H1 (cell line): ENCODE data around the gene KCTD15. TPM values are rescaled to one million over a fixed set of nuclear protein-coding genes. Genes with fewer than 3 reads are reported as not detected.

ENCODE experiments used
- CTCF ChIA-PET: fragments of 300-600 bp; sonication (Branson Sonifier 250); formaldehyde crosslinking; loops from one replicate; lab custom pipeline; 2021; ENCODE audit not compliant: partially characterized antibody; lab: Charles Lee
- POLR2A ChIA-PET: fragments of 300-600 bp; sonication (Branson Sonifier 250); formaldehyde crosslinking; loops from one replicate; lab custom pipeline; 2021; ENCODE audit warnings: inconsistent platforms; ENCODE audit not compliant: partially characterized antibody; lab: Charles Lee
- DNase-seq, 2 experiments: peaks; one replicate each; pipeline versions ENCODE4 v3.0.0 to v3.0.0-alpha.2; 2010 to 2022; ENCODE audit warnings: low spot score in 2 of 2, low read depth in 1 of 2, mixed read lengths in 1 of 2
- FAIRE-seq: peaks from 2 replicates; lab custom pipeline; 2011; peaks lifted over from hg19 to GRCh38; lab: Jason Lieb, UNC
- H2AFZ ChIP-seq: 2 replicates; pipeline ENCODE4 v1.8.1; 2012; ENCODE audit warnings: low read length, inconsistent platforms
- H2AK5ac ChIP-seq: 2 replicates; pipeline ENCODE4 v1.6.1; 2013; ENCODE audit warnings: low read depth, low read length
- H2BK120ac ChIP-seq: replicated peaks from 2 replicates; pipeline ENCODE3; 2013; ENCODE audit warnings: low read depth, low read length, inconsistent platforms
- H2BK12ac ChIP-seq: 2 replicates; pipeline ENCODE4 v1.6.1; 2013; ENCODE audit warnings: low read depth, low read length
- H2BK15ac ChIP-seq: 2 replicates; pipeline ENCODE4 v1.6.1; 2013; ENCODE audit warnings: low read length
- H2BK20ac ChIP-seq: 2 replicates; pipeline ENCODE4 v1.6.1; 2013; ENCODE audit warnings: low read length
- H2BK5ac ChIP-seq: 2 replicates; pipeline ENCODE4 v1.6.1; 2013; ENCODE audit warnings: low read depth, low read length
- H3K14ac ChIP-seq: 2 replicates; pipeline ENCODE4 v1.6.1; 2013; ENCODE audit warnings: inconsistent platforms; ENCODE audit not compliant: insufficient read length
- H3K18ac ChIP-seq: 2 replicates; pipeline ENCODE4 v1.6.1; 2013; ENCODE audit warnings: low read length; ENCODE audit errors: extremely low read depth
- H3K23ac ChIP-seq: 2 replicates; pipeline ENCODE4 v1.6.1; 2013; ENCODE audit warnings: inconsistent platforms; ENCODE audit not compliant: insufficient read length
- H3K23me2 ChIP-seq: 2 replicates; pipeline ENCODE4 v1.6.1; 2013; ENCODE audit warnings: low read depth, low read length
- H3K27ac ChIP-seq: 2 replicates; pipeline ENCODE4 v1.6.1; 2011; ENCODE audit warnings: low read depth, low read length, inconsistent platforms
- H3K27me3 ChIP-seq, 4 experiments: replicated peaks in 1 of 4; 1 replicate in 1 of 4; 2 replicates in 3 of 4; pipeline versions ENCODE4 v1.6.1 to v1.8.1; 2011 to 2013; ENCODE audit warnings: low read length in 3 of 4, mild to moderate bottlenecking in 3 of 4, inconsistent platforms in 2 of 4, mixed read lengths in 2 of 4, moderate library complexity in 1 of 4; ENCODE audit not compliant: control insufficient read depth in 3 of 4, insufficient read depth in 3 of 4; ENCODE audit errors: extremely low read depth in 1 of 4
- H3K36me3 ChIP-seq, 4 experiments: 2 replicates each; pipeline versions ENCODE4 v1.6.1 to v1.8.1; 2011 to 2013; ENCODE audit warnings: mild to moderate bottlenecking in 4 of 4, low read length in 3 of 4, moderate library complexity in 2 of 4, control low read depth in 1 of 4, inconsistent platforms in 1 of 4; ENCODE audit not compliant: insufficient read depth in 4 of 4, control insufficient read depth in 2 of 4
- H3K4ac ChIP-seq: replicated peaks from 2 replicates; pipeline ENCODE3; 2013; ENCODE audit warnings: low read length, low read depth, mixed read lengths, inconsistent platforms; ENCODE audit not compliant: insufficient read length
- H3K4me1 ChIP-seq, 4 experiments: replicated peaks in 1 of 4; 1 replicate in 1 of 4; 2 replicates in 3 of 4; pipeline versions ENCODE4 v1.6.1 to v1.8.1; 2011 to 2013; ENCODE audit warnings: low read length in 3 of 4, inconsistent platforms in 2 of 4, mixed read lengths in 1 of 4; ENCODE audit not compliant: insufficient read depth in 4 of 4, control insufficient read depth in 3 of 4
- H3K4me2 ChIP-seq, 2 experiments: 2 replicates each; pipeline versions ENCODE4 v1.6.1 to v1.8.1; 2011 to 2013; ENCODE audit warnings: low read depth in 2 of 2, low read length in 2 of 2, control low read depth in 1 of 2, inconsistent platforms in 1 of 2, mild to moderate bottlenecking in 1 of 2; ENCODE audit not compliant: insufficient read depth in 1 of 2
- H3K4me3 ChIP-seq, 4 experiments: fragments of 200-600, 300-600 bp in 1 of 4; sonication (generic), shearing (Covaris generic), sonication (Bioruptor Twin) in 1 of 4; 2 replicates each; pipeline versions ENCODE4 v1.5.1 to v1.8.1; 2011 to 2016; ENCODE audit warnings: low read length in 4 of 4, low read depth in 3 of 4, control low read depth in 2 of 4, inconsistent platforms in 2 of 4, mild to moderate bottlenecking in 2 of 4, mixed read lengths in 1 of 4, moderate library complexity in 1 of 4; ENCODE audit not compliant: insufficient read depth in 2 of 4; ENCODE audit errors: extremely low read depth in 1 of 4
- H3K56ac ChIP-seq: replicated peaks from 2 replicates; pipeline ENCODE3; 2013; ENCODE audit warnings: low read depth, mild to moderate bottlenecking, mixed read lengths, low read length, inconsistent platforms; ENCODE audit not compliant: insufficient read length
- H3K79me1 ChIP-seq: 2 replicates; pipeline ENCODE4 v1.6.1; 2013; ENCODE audit warnings: low read depth, low read length, control low read depth
- H3K79me2 ChIP-seq, 2 experiments: 2 replicates each; pipeline versions ENCODE4 v1.6.1 to v1.8.1; 2012 to 2013; ENCODE audit warnings: low read length in 2 of 2, mild to moderate bottlenecking in 2 of 2, inconsistent platforms in 1 of 2; ENCODE audit not compliant: insufficient read depth in 2 of 2, control insufficient read depth in 1 of 2
- H3K9ac ChIP-seq, 4 experiments: replicated peaks in 1 of 4; 1 replicate in 1 of 4; 2 replicates in 3 of 4; pipeline versions ENCODE4 v1.6.1 to v1.8.1; 2011 to 2013; ENCODE audit warnings: low read depth in 3 of 4, low read length in 3 of 4, control low read depth in 2 of 4, mild to moderate bottlenecking in 2 of 4, moderate library complexity in 2 of 4, inconsistent platforms in 1 of 4; ENCODE audit errors: extremely low read depth in 1 of 4
- H3K9me3 ChIP-seq, 2 experiments: 2 replicates each; pipeline versions ENCODE4 v1.6.1 to v1.8.1; 2012 to 2013; ENCODE audit warnings: mild to moderate bottlenecking in 2 of 2, moderate library complexity in 2 of 2, control low read depth in 1 of 2, inconsistent platforms in 1 of 2, low read depth in 1 of 2, low read length in 1 of 2, mixed read lengths in 1 of 2; ENCODE audit not compliant: insufficient read depth in 2 of 2
- H4K20me1 ChIP-seq, 2 experiments: replicated peaks in 1 of 2; 2 replicates each; pipeline versions ENCODE3 to v1.8.1; 2011 to 2013; ENCODE audit warnings: inconsistent platforms in 2 of 2, low read length in 2 of 2, mild to moderate bottlenecking in 1 of 2; ENCODE audit not compliant: insufficient read depth in 2 of 2, control insufficient read depth in 1 of 2
- H4K5ac ChIP-seq: 2 replicates; pipeline ENCODE4 v1.6.1; 2013; ENCODE audit warnings: low read length, low read depth, mixed read lengths, inconsistent platforms; ENCODE audit not compliant: insufficient read length
- H4K8ac ChIP-seq: 2 replicates; pipeline ENCODE4 v1.8.0; 2013; ENCODE audit warnings: mild to moderate bottlenecking, moderate library complexity, low read length, inconsistent platforms; ENCODE audit not compliant: insufficient read depth; ENCODE audit errors: extremely low read depth
- H4K91ac ChIP-seq: replicated peaks from 2 replicates; pipeline ENCODE3; 2013; ENCODE audit warnings: low read length, mixed read lengths, inconsistent platforms; ENCODE audit not compliant: insufficient read length
- ASH2L ChIP-seq: fragments of 200-600, 300-600 bp; sonication (generic); IDR thresholded peaks from one replicate; pipeline ENCODE4 v1.7.1; 2017; ENCODE audit warnings: low read length
- CBX5 ChIP-seq: fragments of 300-800, 300-1000 bp; sonication (generic); IDR thresholded peaks from 2 replicates; pipeline ENCODE4 v1.7.1; 2016; ENCODE audit warnings: antibody characterized with exemption, low read length, low read depth
- EZH2 ChIP-seq: fragments of 200-600 bp; sonication (generic); IDR thresholded peaks from 2 replicates; pipeline ENCODE4 v1.7.1; 2012; ENCODE audit warnings: low read depth, mild to moderate bottlenecking, moderate library complexity, low read length, inconsistent platforms; ENCODE audit not compliant: severe bottlenecking
- GABPA ChIP-seq: IDR thresholded peaks from 2 replicates; pipeline ENCODE4 v1.6.1; 2011; ENCODE audit warnings: mild to moderate bottlenecking, low read length, moderate library complexity, borderline replicate concordance; ENCODE audit not compliant: insufficient read depth
- HDAC6 ChIP-seq: IDR thresholded peaks from one replicate; pipeline ENCODE4 v1.7.1; 2012; ENCODE audit warnings: low read depth, mild to moderate bottlenecking, inconsistent platforms, low read length, moderate library complexity
- KDM1A ChIP-seq: fragments of 200-600, 300-600 bp; sonication (generic); IDR thresholded peaks from 2 replicates; pipeline ENCODE4 v1.7.1; 2016; ENCODE audit warnings: mild to moderate bottlenecking, low read length, borderline replicate concordance
- NRF1 ChIP-seq: IDR thresholded peaks from 2 replicates; pipeline ENCODE4 v1.6.1; 2011; ENCODE audit warnings: mild to moderate bottlenecking, low read depth, low read length, improper control_type of control experiment
- SIRT6 ChIP-seq: IDR thresholded peaks from one replicate; pipeline ENCODE4 v1.7.1; 2012; ENCODE audit warnings: low read length, inconsistent platforms
- TAF1 ChIP-seq: IDR thresholded peaks from 2 replicates; pipeline ENCODE4 v1.6.1; 2011; ENCODE audit warnings: mild to moderate bottlenecking, low read depth, low read length
- TAF7 ChIP-seq: optimal IDR thresholded peaks from 2 replicates; pipeline ENCODE3; 2011; ENCODE audit warnings: low read depth, mild to moderate bottlenecking, inconsistent platforms, low read length, moderate library complexity, borderline replicate concordance
- WGBS, 2 experiments: shearing (Covaris generic) in 1 of 2; methylation state at CpG; one replicate each; pipeline versions ENCODE4 v1.1.6 to v1.1.7; 2013 to 2015; ENCODE audit warnings: low lambda C conversion rate in 2 of 2, mixed read lengths in 2 of 2, inconsistent platforms in 1 of 2, low coverage in 1 of 2, missing lambda C conversion rate in 1 of 2; ENCODE audit not compliant: insufficient replicate concordance in 2 of 2, insufficient coverage in 1 of 2, insufficient read length in 1 of 2; ENCODE audit errors: extremely low coverage in 1 of 2, missing lambda C conversion rate in 1 of 2; 5-methylcytosine and 5-hydroxymethylcytosine counted together
- polyA plus RNA-seq, 7 experiments: library from polyadenylated mRNA; depleted of rRNA in 3 of 7; stranded (reverse) in 5 of 7; unstranded in 2 of 7; fragments of >200 nt in 5 of 7; fragments of 200-250 nt in 2 of 7; gene quantifications; 1 replicate in 5 of 7; 2 replicates in 1 of 7; 4 replicates in 1 of 7; pipeline versions ENCODE4 v1.2.1 to v1.2.3, GENCODE V29; 2011 to 2013; ENCODE audit warnings: missing spikeins in 2 of 7, mixed read lengths in 2 of 7
- total RNA-seq: library from RNA; stranded (reverse); fragmentation: NEBNext Ultra II Directional; extraction: Animal tissue kit (Norgen Biotek cat#: 25700); gene quantifications from 2 replicates; pipeline ENCODE4 v1.2.1, GENCODE V29; 2021
- TF ChIP-seq, protein P1 (sequence below): IDR thresholded peaks from 2 replicates; pipeline ENCODE4 v1.6.1; 2012; ENCODE audit warnings: low read length, inconsistent platforms

KCTD15 gene
- total and polyA plus RNA-seq, 2 of the 8 experiments (the other 6 are each of a cell fraction or from before 2014, with no cell fraction given) = 25.1 to 27.0 TPM

DNA sequence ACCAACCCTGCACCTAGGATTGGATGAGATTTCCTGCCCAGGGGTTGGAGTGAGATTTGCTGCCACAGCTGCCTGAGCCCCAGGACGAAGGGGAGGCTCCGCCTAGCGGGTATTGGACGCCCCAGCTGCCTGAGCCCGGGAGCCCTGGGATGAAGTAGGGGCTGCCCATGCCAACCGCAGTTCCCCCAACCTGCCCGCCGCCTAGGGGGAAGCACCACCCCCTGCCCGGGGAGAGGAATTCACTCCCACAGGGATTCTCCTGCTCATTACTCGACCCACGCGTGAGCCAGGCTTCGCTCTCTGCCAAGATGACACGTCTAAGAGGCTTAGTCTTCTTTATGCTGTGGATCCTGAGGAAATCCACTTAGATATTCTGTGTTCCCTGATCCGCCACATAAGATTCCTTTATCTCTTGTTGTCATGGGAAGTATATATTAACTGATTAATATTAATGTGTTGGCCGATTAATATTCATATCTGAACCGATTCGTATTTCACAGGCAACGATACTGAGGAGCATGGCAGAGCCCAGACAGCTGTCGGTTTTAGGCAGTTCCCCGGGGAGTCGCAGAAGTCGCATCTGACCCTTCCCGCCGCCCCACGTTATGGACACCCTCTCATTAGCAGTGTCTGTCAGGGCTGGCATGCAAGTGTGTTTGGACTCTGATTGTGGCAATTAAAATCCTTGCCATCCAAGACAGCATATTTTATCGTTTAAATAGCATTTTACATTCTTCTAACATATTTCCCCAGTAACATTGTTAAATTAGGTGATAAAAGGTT, 44.5 kb upstream of the KCTD15 start:
- no peak overlapping the region for H3K14ac ChIP-seq
- H3K4ac ChIP-seq = no peak overlapping the region
- no peak overlapping the region for H3K9ac ChIP-seq
- H3K18ac ChIP-seq = no peak overlapping the region
- DNase-seq (no peak), FAIRE-seq (no peak)
- H4K8ac ChIP-seq = no peak overlapping the region
- H4K91ac ChIP-seq = no peak overlapping the region
- H2BK120ac ChIP-seq = no peak overlapping the region
- H3K79me2 ChIP-seq = no peaks in the 10 kb centered on the region
- H4K20me1 ChIP-seq = no peaks in the 10 kb centered on the region
- CTCF ChIA-PET = interaction anchor here (0.8 to 1.2 kb wide), 2 partner anchors 16 to 123 kb away, joined by 3 read pairs; no protein-coding TSS in a partner anchor
- H3K36me3 ChIP-seq = no peaks in the 10 kb centered on the region
- H3K23me2 ChIP-seq = no peaks in the 10 kb centered on the region; the same call in 1 of the 2 replicates
- H2BK20ac ChIP-seq = no peak overlapping the region
- no peak overlapping the region for H2BK12ac ChIP-seq
- no peak overlapping the region for H3K23ac ChIP-seq
- no peak overlapping the region for H2AK5ac ChIP-seq
- no peak overlapping the region for H4K5ac ChIP-seq
- H3K27ac ChIP-seq = no peak overlapping the region
- no peak overlapping the region for H2BK5ac ChIP-seq
- H3K4me1 ChIP-seq = no peaks in the 10 kb centered on the region; a peak in 1 of 7 replicates
- no peak overlapping the region for H3K4me2 ChIP-seq
- H3K27me3 ChIP-seq = no peaks in the 10 kb centered on the region; a peak in 1 of 7 replicates
- no peak overlapping the region for H3K56ac ChIP-seq
- no peak overlapping the region for H2AFZ ChIP-seq
- POLR2A ChIA-PET = interaction anchor here (0.8 to 1.7 kb wide), 2 partner anchors 12 to 129 kb away, joined by 4 to 5 read pairs; partner anchors contain the start of gene CHST8
- H2BK15ac ChIP-seq = no peak overlapping the region
- H3K79me1 ChIP-seq = no peaks in the 10 kb centered on the region
- H3K4me3 ChIP-seq = no peak overlapping the region
- WGBS, 2 experiments = 94% methylated on average over 26 of the region's 27 CpGs; no CpG with 5 or more reads in 1 of the 2 experiments
- H3K9me3 ChIP-seq = no peaks in the 10 kb centered on the region
- TF ChIP-seq ASH2L = no peak
- no peak for TF ChIP-seq SIRT6
- TF ChIP-seq CBX5 = no peak
- TF ChIP-seq HDAC6 = no peak
- TF ChIP-seq GABPA = no peak
- no peak for TF ChIP-seq NRF1
- TF ChIP-seq, protein P1, sequence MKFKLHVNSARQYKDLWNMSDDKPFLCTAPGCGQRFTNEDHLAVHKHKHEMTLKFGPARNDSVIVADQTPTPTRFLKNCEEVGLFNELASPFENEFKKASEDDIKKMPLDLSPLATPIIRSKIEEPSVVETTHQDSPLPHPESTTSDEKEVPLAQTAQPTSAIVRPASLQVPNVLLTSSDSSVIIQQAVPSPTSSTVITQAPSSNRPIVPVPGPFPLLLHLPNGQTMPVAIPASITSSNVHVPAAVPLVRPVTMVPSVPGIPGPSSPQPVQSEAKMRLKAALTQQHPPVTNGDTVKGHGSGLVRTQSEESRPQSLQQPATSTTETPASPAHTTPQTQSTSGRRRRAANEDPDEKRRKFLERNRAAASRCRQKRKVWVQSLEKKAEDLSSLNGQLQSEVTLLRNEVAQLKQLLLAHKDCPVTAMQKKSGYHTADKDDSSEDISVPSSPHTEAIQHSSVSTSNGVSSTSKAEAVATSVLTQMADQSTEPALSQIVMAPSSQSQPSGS = no peak
- TF ChIP-seq TAF7 = no peak
- no peak for TF ChIP-seq KDM1A
- TF ChIP-seq TAF1 = no peak
- no peak for TF ChIP-seq EZH2
